ENCODE results near the gene RALGPS1.

Gene RALGPS1

GRCh38 chr9:127202461-127203169 lies 288.0 kb downstream of the RALGPS1 start:
- Histone ChIP-seq H3K4ac (ENCODE audit: low read depth, low read length) (no peak overlapping the region), H3K23ac (ENCODE audit: low read length) (no peak overlapping the region), H2BK120ac (ENCODE audit: insufficient read depth, low read length, poor library complexity) (no peak overlapping the region), H3K4me3 (ENCODE audit: low read depth, low read length) (no peak overlapping the region), H3K79me2 (ENCODE audit: control insufficient read depth, insufficient read depth, low read length, poor library complexity) (no peaks in the 10 kb centered on the region), H2BK5ac (ENCODE audit: low read depth, low read length, poor library complexity) (no peak overlapping the region), H3K18ac (ENCODE audit: low read length) (no peak overlapping the region), H2AFZ (ENCODE audit: insufficient read depth, low read length, poor library complexity) (no peak overlapping the region), H3K27ac (ENCODE audit: low read depth, low read length) (no peak overlapping the region), H4K12ac (ENCODE audit: low read depth, low read length) (no peak overlapping the region), H3K9ac (ENCODE audit: low read length) (no peak overlapping the region), H3K4me2 (ENCODE audit: low read length) (no peak overlapping the region), H3K79me1 (ENCODE audit: low read length) (no peaks in the 10 kb centered on the region), H2AK5ac (ENCODE audit: low read length) (no peak overlapping the region), H4K91ac (ENCODE audit: low read depth, low read length) (no peak overlapping the region), H3K4me1 (ENCODE audit: control insufficient read depth in 1 of 2, insufficient read depth in 2 of 2, low read length in 2 of 2) (no peaks in the 10 kb centered on the region), H2BK12ac (ENCODE audit: low read length) (no peak overlapping the region), H3K36me3 (ENCODE audit: control insufficient read depth in 1 of 2, insufficient read depth in 2 of 2, low read length in 2 of 2) (no peaks in the 10 kb centered on the region), H3K9me3 (ENCODE audit: insufficient read depth, low read depth, low read length) (peaks cover 2% of the 10 kb centered on the region), H4K8ac (ENCODE audit: low read depth, low read length) (no peak overlapping the region), H3K27me3 (ENCODE audit: insufficient read depth, low read length) (no peaks in the 10 kb centered on the region), H3K14ac (ENCODE audit: low read length) (no peak overlapping the region)
- no CpG with 5 or more reads among the region's 11 CpGs for WGBS (ENCODE audit: extremely low coverage, insufficient coverage, insufficient read length)
- no peak for DNase-seq

- Histone ChIP-seq H3K4me3 (ENCODE audit: low read depth, low read length) (no peak overlapping the region), H3K27me3 (ENCODE audit: insufficient read depth, low read length) (no peaks in the 10 kb centered on the region), H3K27ac (ENCODE audit: low read depth, low read length) (no peak overlapping the region), H3K79me2 (ENCODE audit: control insufficient read depth, insufficient read depth, low read length, poor library complexity) (no peaks in the 10 kb centered on the region), H2AFZ (ENCODE audit: insufficient read depth, low read length, poor library complexity) (no peak overlapping the region), H2BK12ac (ENCODE audit: low read length) (no peak overlapping the region), H2BK5ac (ENCODE audit: low read depth, low read length, poor library complexity) (no peak overlapping the region), H3K23ac (ENCODE audit: low read length) (no peak overlapping the region), H2BK120ac (ENCODE audit: insufficient read depth, low read length, poor library complexity) (no peak overlapping the region), H3K79me1 (ENCODE audit: low read length) (no peaks in the 10 kb centered on the region), H3K14ac (ENCODE audit: low read length) (no peak overlapping the region), H3K9ac (ENCODE audit: low read length) (no peak overlapping the region), H3K4ac (ENCODE audit: low read depth, low read length) (no peak overlapping the region), H3K36me3 (ENCODE audit: control insufficient read depth in 1 of 2, insufficient read depth in 2 of 2, low read length in 2 of 2) (no peaks in the 10 kb centered on the region), H3K9me3 (ENCODE audit: insufficient read depth, low read depth, low read length) (peaks cover 2% of the 10 kb centered on the region), H3K4me1 (ENCODE audit: control insufficient read depth in 1 of 2, insufficient read depth in 2 of 2, low read length in 2 of 2) (no peaks in the 10 kb centered on the region), H2AK5ac (ENCODE audit: low read length) (no peak overlapping the region), H4K12ac (ENCODE audit: low read depth, low read length) (no peak overlapping the region), H4K91ac (ENCODE audit: low read depth, low read length) (no peak overlapping the region), H3K4me2 (ENCODE audit: low read length) (no peak overlapping the region), H4K8ac (ENCODE audit: low read depth, low read length) (no peak overlapping the region), H3K18ac (ENCODE audit: low read length) (no peak overlapping the region)
- DNase-seq, result no peak
- no CpG with 5 or more reads among the region's 5 CpGs for WGBS (ENCODE audit: extremely low coverage, insufficient coverage, insufficient read length)
These were observed 289.2 kb downstream of the RALGPS1 start for GRCh38 chr9:127203681-127204327.

- H3K4me3 ChIP-seq (ENCODE audit: low read depth, low read length), result no peak overlapping the region
- no peaks in the 10 kb centered on the region for H3K36me3 ChIP-seq (ENCODE audit: control insufficient read depth in 1 of 2, insufficient read depth in 2 of 2, low read length in 2 of 2)
- no peak overlapping the region for H3K4ac ChIP-seq (ENCODE audit: low read depth, low read length)
- no peaks in the 10 kb centered on the region for H3K79me2 ChIP-seq (ENCODE audit: control insufficient read depth, insufficient read depth, low read length, poor library complexity)
- no CpG with 5 or more reads among the region's 7 CpGs for WGBS (ENCODE audit: extremely low coverage, insufficient coverage, insufficient read length)
- H3K23ac ChIP-seq (ENCODE audit: low read length), result no peak overlapping the region
- no peak overlapping the region for H2AFZ ChIP-seq (ENCODE audit: insufficient read depth, low read length, poor library complexity)
- no peak overlapping the region for H3K4me2 ChIP-seq (ENCODE audit: low read length)
- no peaks in the 10 kb centered on the region for H3K79me1 ChIP-seq (ENCODE audit: low read length)
- peak; percentile 13 to 26 for DNase-seq
- H2AK5ac ChIP-seq (ENCODE audit: low read length), result no peak overlapping the region
- H3K4me1 ChIP-seq (ENCODE audit: control insufficient read depth in 1 of 2, insufficient read depth in 2 of 2, low read length in 2 of 2), result no peaks in the 10 kb centered on the region
- H3K14ac ChIP-seq (ENCODE audit: low read length), result no peak overlapping the region
- no peak overlapping the region for H4K91ac ChIP-seq (ENCODE audit: low read depth, low read length)
- no peak overlapping the region for H3K18ac ChIP-seq (ENCODE audit: low read length)
- H3K9me3 ChIP-seq (ENCODE audit: insufficient read depth, low read depth, low read length), result peaks cover 2% of the 10 kb centered on the region
- H3K27me3 ChIP-seq (ENCODE audit: insufficient read depth, low read length), result no peaks in the 10 kb centered on the region
- H4K8ac ChIP-seq (ENCODE audit: low read depth, low read length), result no peak overlapping the region
- no peak overlapping the region for H3K9ac ChIP-seq (ENCODE audit: low read length)
- H2BK120ac ChIP-seq (ENCODE audit: insufficient read depth, low read length, poor library complexity), result no peak overlapping the region
- H4K12ac ChIP-seq (ENCODE audit: low read depth, low read length), result no peak overlapping the region
- H2BK12ac ChIP-seq (ENCODE audit: low read length), result no peak overlapping the region
- no peak overlapping the region for H3K27ac ChIP-seq (ENCODE audit: low read depth, low read length)
- H2BK5ac ChIP-seq (ENCODE audit: low read depth, low read length, poor library complexity), result no peak overlapping the region
These were observed 290.3 kb downstream of the RALGPS1 start for GRCh38 chr9:127204771-127205470.

- no peak overlapping the region for H4K91ac ChIP-seq (ENCODE audit: low read depth, low read length)
- H3K23ac ChIP-seq (ENCODE audit: low read length), result no peak overlapping the region
- WGBS (ENCODE audit: extremely low coverage, insufficient coverage, insufficient read length), result no CpG with 5 or more reads among the region's 4 CpGs
- no peak overlapping the region for H2BK12ac ChIP-seq (ENCODE audit: low read length)
- H3K79me2 ChIP-seq (ENCODE audit: control insufficient read depth, insufficient read depth, low read length, poor library complexity), result no peaks in the 10 kb centered on the region
- H3K14ac ChIP-seq (ENCODE audit: low read length), result no peak overlapping the region
- no peak overlapping the region for H4K8ac ChIP-seq (ENCODE audit: low read depth, low read length)
- H3K27me3 ChIP-seq (ENCODE audit: insufficient read depth, low read length), result no peaks in the 10 kb centered on the region
- H2AFZ ChIP-seq (ENCODE audit: insufficient read depth, low read length, poor library complexity), result no peak overlapping the region
- no peak for DNase-seq
- H3K9me3 ChIP-seq (ENCODE audit: insufficient read depth, low read depth, low read length), result peaks cover 2% of the 10 kb centered on the region
- H2AK5ac ChIP-seq (ENCODE audit: low read length), result no peak overlapping the region
- H2BK120ac ChIP-seq (ENCODE audit: insufficient read depth, low read length, poor library complexity), result no peak overlapping the region
- H3K4me3 ChIP-seq (ENCODE audit: low read depth, low read length), result no peak overlapping the region
- H3K27ac ChIP-seq (ENCODE audit: low read depth, low read length), result no peak overlapping the region
- H3K4ac ChIP-seq (ENCODE audit: low read depth, low read length), result no peak overlapping the region
- H4K12ac ChIP-seq (ENCODE audit: low read depth, low read length), result no peak overlapping the region
- no peaks in the 10 kb centered on the region for H3K36me3 ChIP-seq (ENCODE audit: control insufficient read depth in 1 of 2, insufficient read depth in 2 of 2, low read length in 2 of 2)
- H2BK5ac ChIP-seq (ENCODE audit: low read depth, low read length, poor library complexity), result no peak overlapping the region
- H3K4me2 ChIP-seq (ENCODE audit: low read length), result no peak overlapping the region
- H3K79me1 ChIP-seq (ENCODE audit: low read length), result no peaks in the 10 kb centered on the region
- no peak overlapping the region for H3K9ac ChIP-seq (ENCODE audit: low read length)
- H3K18ac ChIP-seq (ENCODE audit: low read length), result no peak overlapping the region
- peaks cover 0 to 1% of the 10 kb centered on the region in 2 experiments for H3K4me1 ChIP-seq (ENCODE audit: control insufficient read depth in 1 of 2, insufficient read depth in 2 of 2, low read length in 2 of 2)
These were observed 291.4 kb downstream of the RALGPS1 start for GRCh38 chr9:127205952-127206351.
